ENCODE measurements around the gene USP49.

DNA sequence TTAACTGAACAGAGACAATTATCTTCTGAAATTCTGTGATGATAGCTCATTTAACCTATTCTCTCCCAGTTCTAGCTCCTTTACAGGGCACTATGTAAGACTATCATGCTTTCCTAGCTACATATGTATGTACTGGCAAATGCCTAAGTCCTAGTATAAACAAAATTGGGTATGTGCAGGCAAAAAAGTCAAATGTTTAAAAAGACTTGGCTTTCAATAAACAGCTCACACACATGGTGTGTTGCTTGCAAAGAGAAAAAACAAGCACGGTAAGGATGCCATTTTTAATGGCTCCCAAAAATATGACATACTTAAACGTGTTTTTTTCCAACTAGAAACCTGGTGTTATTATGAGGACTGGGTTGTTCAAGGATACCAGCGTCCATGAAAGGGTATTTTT, 62.9 kb downstream of the USP49 start:
- TF ChIP-seq, protein P1, sequence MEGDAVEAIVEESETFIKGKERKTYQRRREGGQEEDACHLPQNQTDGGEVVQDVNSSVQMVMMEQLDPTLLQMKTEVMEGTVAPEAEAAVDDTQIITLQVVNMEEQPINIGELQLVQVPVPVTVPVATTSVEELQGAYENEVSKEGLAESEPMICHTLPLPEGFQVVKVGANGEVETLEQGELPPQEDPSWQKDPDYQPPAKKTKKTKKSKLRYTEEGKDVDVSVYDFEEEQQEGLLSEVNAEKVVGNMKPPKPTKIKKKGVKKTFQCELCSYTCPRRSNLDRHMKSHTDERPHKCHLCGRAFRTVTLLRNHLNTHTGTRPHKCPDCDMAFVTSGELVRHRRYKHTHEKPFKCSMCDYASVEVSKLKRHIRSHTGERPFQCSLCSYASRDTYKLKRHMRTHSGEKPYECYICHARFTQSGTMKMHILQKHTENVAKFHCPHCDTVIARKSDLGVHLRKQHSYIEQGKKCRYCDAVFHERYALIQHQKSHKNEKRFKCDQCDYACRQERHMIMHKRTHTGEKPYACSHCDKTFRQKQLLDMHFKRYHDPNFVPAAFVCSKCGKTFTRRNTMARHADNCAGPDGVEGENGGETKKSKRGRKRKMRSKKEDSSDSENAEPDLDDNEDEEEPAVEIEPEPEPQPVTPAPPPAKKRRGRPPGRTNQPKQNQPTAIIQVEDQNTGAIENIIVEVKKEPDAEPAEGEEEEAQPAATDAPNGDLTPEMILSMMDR (tag by site-specific recombination; IDR thresholded peaks at IDR 0.05), result no peak
- no peak for TF ChIP-seq ZNF292 (tag by site-specific recombination; IDR thresholded peaks at IDR 0.05; ENCODE audit: borderline replicate concordance, low read depth)
- no peak for TF ChIP-seq KLF10 (tag by site-specific recombination; IDR thresholded peaks at IDR 0.05)
- TF ChIP-seq, protein P2, sequence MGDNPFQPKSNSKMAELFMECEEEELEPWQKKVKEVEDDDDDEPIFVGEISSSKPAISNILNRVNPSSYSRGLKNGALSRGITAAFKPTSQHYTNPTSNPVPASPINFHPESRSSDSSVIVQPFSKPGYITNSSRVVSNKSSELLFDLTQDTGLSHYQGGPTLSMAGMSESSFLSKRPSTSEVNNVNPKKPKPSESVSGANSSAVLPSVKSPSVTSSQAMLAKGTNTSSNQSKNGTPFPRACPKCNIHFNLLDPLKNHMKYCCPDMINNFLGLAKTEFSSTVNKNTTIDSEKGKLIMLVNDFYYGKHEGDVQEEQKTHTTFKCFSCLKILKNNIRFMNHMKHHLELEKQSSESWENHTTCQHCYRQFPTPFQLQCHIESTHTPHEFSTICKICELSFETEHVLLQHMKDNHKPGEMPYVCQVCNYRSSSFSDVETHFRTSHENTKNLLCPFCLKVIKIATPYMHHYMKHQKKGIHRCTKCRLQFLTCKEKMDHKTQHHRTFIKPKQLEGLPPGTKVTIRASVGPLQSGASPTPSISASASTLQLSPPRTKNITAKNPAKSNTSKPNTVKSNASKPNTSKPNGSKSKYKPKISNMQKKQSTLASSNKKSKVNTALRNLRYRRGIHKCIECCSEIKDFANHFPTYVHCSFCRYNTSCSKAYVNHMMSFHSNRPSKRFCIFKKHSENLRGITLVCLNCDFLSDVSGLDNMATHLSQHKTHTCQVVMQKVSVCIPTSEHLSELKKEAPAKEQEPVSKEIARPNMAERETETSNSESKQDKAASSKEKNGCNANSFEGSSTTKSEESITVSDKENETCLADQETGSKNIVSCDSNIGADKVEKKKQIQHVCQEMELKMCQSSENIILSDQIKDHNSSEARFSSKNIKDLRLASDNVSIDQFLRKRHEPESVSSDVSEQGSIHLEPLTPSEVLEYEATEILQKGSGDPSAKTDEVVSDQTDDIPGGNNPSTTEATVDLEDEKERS (tag by site-specific recombination; IDR thresholded peaks at IDR 0.05), result no peak
- TF ChIP-seq, protein P3, sequence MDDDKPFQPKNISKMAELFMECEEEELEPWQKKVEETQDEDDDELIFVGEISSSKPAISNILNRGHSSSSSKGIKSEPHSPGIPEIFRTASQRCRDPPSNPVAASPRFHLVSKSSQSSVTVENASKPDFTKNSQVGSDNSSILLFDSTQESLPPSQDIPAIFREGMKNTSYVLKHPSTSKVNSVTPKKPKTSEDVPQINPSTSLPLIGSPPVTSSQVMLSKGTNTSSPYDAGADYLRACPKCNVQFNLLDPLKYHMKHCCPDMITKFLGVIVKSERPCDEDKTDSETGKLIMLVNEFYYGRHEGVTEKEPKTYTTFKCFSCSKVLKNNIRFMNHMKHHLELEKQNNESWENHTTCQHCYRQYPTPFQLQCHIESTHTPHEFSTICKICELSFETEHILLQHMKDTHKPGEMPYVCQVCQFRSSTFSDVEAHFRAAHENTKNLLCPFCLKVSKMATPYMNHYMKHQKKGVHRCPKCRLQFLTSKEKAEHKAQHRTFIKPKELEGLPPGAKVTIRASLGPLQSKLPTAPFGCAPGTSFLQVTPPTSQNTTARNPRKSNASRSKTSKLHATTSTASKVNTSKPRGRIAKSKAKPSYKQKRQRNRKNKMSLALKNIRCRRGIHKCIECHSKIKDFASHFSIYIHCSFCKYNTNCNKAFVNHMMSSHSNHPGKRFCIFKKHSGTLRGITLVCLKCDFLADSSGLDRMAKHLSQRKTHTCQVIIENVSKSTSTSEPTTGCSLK (tag by site-specific recombination; IDR thresholded peaks at IDR 0.05), result no peak
- TF ChIP-seq RBAK (tag by site-specific recombination; IDR thresholded peaks at IDR 0.05), result no peak
- TF ChIP-seq, protein P4, sequence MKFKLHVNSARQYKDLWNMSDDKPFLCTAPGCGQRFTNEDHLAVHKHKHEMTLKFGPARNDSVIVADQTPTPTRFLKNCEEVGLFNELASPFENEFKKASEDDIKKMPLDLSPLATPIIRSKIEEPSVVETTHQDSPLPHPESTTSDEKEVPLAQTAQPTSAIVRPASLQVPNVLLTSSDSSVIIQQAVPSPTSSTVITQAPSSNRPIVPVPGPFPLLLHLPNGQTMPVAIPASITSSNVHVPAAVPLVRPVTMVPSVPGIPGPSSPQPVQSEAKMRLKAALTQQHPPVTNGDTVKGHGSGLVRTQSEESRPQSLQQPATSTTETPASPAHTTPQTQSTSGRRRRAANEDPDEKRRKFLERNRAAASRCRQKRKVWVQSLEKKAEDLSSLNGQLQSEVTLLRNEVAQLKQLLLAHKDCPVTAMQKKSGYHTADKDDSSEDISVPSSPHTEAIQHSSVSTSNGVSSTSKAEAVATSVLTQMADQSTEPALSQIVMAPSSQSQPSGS (tag by site-specific recombination; IDR thresholded peaks at IDR 0.05; ENCODE audit: low read depth), result no peak
- no peak for TF ChIP-seq SP2 (tag by site-specific recombination; IDR thresholded peaks at IDR 0.05)
- no peak for TF ChIP-seq ZNF366 (tag by site-specific recombination; conservative IDR thresholded peaks at IDR 0.05)
- TF ChIP-seq KLF9 (tag by site-specific recombination; IDR thresholded peaks at IDR 0.05; ENCODE audit: low read depth), result no peak
- no peak for TF ChIP-seq ZNF776 (tag by site-specific recombination; IDR thresholded peaks at IDR 0.05; ENCODE audit: borderline replicate concordance)
- no peak for TF ChIP-seq ZNF146 (tag by site-specific recombination; IDR thresholded peaks at IDR 0.05)
- TF ChIP-seq, protein P5, sequence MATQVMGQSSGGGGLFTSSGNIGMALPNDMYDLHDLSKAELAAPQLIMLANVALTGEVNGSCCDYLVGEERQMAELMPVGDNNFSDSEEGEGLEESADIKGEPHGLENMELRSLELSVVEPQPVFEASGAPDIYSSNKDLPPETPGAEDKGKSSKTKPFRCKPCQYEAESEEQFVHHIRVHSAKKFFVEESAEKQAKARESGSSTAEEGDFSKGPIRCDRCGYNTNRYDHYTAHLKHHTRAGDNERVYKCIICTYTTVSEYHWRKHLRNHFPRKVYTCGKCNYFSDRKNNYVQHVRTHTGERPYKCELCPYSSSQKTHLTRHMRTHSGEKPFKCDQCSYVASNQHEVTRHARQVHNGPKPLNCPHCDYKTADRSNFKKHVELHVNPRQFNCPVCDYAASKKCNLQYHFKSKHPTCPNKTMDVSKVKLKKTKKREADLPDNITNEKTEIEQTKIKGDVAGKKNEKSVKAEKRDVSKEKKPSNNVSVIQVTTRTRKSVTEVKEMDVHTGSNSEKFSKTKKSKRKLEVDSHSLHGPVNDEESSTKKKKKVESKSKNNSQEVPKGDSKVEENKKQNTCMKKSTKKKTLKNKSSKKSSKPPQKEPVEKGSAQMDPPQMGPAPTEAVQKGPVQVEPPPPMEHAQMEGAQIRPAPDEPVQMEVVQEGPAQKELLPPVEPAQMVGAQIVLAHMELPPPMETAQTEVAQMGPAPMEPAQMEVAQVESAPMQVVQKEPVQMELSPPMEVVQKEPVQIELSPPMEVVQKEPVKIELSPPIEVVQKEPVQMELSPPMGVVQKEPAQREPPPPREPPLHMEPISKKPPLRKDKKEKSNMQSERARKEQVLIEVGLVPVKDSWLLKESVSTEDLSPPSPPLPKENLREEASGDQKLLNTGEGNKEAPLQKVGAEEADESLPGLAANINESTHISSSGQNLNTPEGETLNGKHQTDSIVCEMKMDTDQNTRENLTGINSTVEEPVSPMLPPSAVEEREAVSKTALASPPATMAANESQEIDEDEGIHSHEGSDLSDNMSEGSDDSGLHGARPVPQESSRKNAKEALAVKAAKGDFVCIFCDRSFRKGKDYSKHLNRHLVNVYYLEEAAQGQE (tag by site-specific recombination; IDR thresholded peaks at IDR 0.05), result no peak
- no peak for TF ChIP-seq ZNF514 (tag by site-specific recombination; IDR thresholded peaks at IDR 0.05)

Data from HEK293 (cell line).